Kidney (tissue), 14 donors: ENCODE results near the gene LPIN2. TPM values are rescaled to one million over a fixed set of nuclear protein-coding genes. Genes with fewer than 3 reads are reported as not detected.

ENCODE experiments used
- DNase-seq, 5 donors: peaks; one replicate each; pipeline ENCODE4 v3.0.0-alpha.2; 2013 to 2020
- FAIRE-seq: peaks from 2 replicates; lab custom pipeline; 2012; peaks lifted over from hg19 to GRCh38; lab: Jason Lieb, UNC
- H3K27ac ChIP-seq, 2 donors: one replicate each; pipeline ENCODE4 v1.7.0; 2013; ENCODE audit warnings: low read depth in 2 of 2, low read length in 2 of 2, inconsistent platforms in 1 of 2
- H3K27me3 ChIP-seq: one replicate; pipeline ENCODE4 v1.7.1; 2013; ENCODE audit warnings: low read length, inconsistent platforms; ENCODE audit not compliant: control insufficient read depth, insufficient read depth
- H3K36me3 ChIP-seq, 3 donors: one replicate each; pipeline versions ENCODE4 v1.7.0 to v1.7.1; 2013; ENCODE audit warnings: low read length in 3 of 3, control low read depth in 1 of 3, inconsistent platforms in 1 of 3; ENCODE audit not compliant: insufficient read depth in 3 of 3, control insufficient read depth in 2 of 3
- H3K4me1 ChIP-seq, 3 donors: one replicate each; pipeline versions ENCODE4 v1.7.0 to v1.7.1; 2013; ENCODE audit warnings: low read length in 3 of 3, inconsistent platforms in 1 of 3, low read depth in 1 of 3; ENCODE audit not compliant: control insufficient read depth in 2 of 3, insufficient read depth in 2 of 3
- H3K4me3 ChIP-seq, 3 donors: one replicate each; pipeline versions ENCODE4 v1.7.0 to v1.8.1; 2013; ENCODE audit warnings: low read length in 3 of 3, control low read depth in 1 of 3, inconsistent platforms in 1 of 3
- H3K9ac ChIP-seq, 3 donors: one replicate each; pipeline versions ENCODE4 v1.7.0 to v1.7.1; 2013; ENCODE audit warnings: low read length in 3 of 3, control low read depth in 1 of 3, inconsistent platforms in 1 of 3
- H3K9me3 ChIP-seq, 3 donors: one replicate each; pipeline versions ENCODE4 v1.7.0 to v1.7.1; 2013; ENCODE audit warnings: low read length in 3 of 3, control low read depth in 1 of 3, inconsistent platforms in 1 of 3; ENCODE audit not compliant: control insufficient read depth in 2 of 3, insufficient read depth in 1 of 3
- CTCF ChIP-seq: IDR thresholded peaks from 3 replicates; pipeline ENCODE4 v1.5.1; 2012; ENCODE audit warnings: mild to moderate bottlenecking, moderate library complexity, borderline replicate concordance; ENCODE audit not compliant: insufficient read depth; ENCODE audit errors: extremely low read depth
- intact Hi-C: fragments of 100-400 bp; cut with DNase I; formaldehyde crosslinking; loops from one replicate; pipeline ENCODE4 v1.11.1; 2022
- polyA plus RNA-seq: library from polyadenylated mRNA; stranded (reverse); fragments of 350-450 nt; fragmentation: Illumina TruSeq; extraction: RNeasy Lipid Tissue Mini Kit (QIAGEN cat#74804); gene quantifications from one replicate; pipeline ENCODE4 v1.2.3, GENCODE V29; 2014; ENCODE audit warnings: low read depth, low replicate concordance; ENCODE audit not compliant: insufficient read depth
- total RNA-seq: library from RNA; stranded (reverse); fragmentation: NEBNext Ultra II Directional; extraction: Animal tissue kit (Norgen Biotek cat#: 25700); gene quantifications from one replicate; pipeline ENCODE4 v1.2.1, GENCODE V29; 2021
- donor health status: control.
- donor health status: control.
- donor health status: control.
- donor health status: control.
- donor health status: control.
- donor health status: DM: yes; HTN: yes; CAD: no.
- donor health status: Normal renal cell carcinoma (clear cell type).

LPIN2 gene
- total and polyA plus RNA-seq, 2 donors from 2014 or later, result 14.3 to 52.3 TPM

GRCh38 chr18:2968606-2969005 is 44.3 kb downstream of the LPIN2 start:
- intact Hi-C loops, result no loop called here
- DNase-seq, result no peak
- Histone ChIP-seq H3K9ac (no peak overlapping the region), H3K4me1 (peaks cover 0 to 68% (median 31%) of the 10 kb centered on the region in 3 donors), H3K36me3 (no peaks in the 10 kb centered on the region), H3K27me3 (no peaks in the 10 kb centered on the region), H3K27ac (peak overlapping the region; percentile 58 to 97), H3K9me3 (no peaks in the 10 kb centered on the region), H3K4me3 (no peak overlapping the region)
- FAIRE-seq, result no peak
- no peak for TF ChIP-seq CTCF

- intact Hi-C loops, result no loop called here
- Histone ChIP-seq H3K4me3 (no peak overlapping the region), H3K4me1 (peaks cover 4 to 61% (median 33%) of the 10 kb centered on the region in 3 donors), H3K9me3 (no peaks in the 10 kb centered on the region), H3K9ac (no peak overlapping the region), H3K36me3 (no peaks in the 10 kb centered on the region), H3K27me3 (no peaks in the 10 kb centered on the region), H3K27ac (peak overlapping the region; percentile 58 to 97)
- FAIRE-seq, result no peak
- no peak for TF ChIP-seq CTCF
- no peak for DNase-seq
These were observed 45.1 kb downstream of the LPIN2 start for GRCh38 chr18:2967820-2968219.

GRCh38 chr18:2967357-2967756 is 45.6 kb downstream of the LPIN2 start:
- Histone ChIP-seq H3K27me3 (no peaks in the 10 kb centered on the region), H3K4me1 (peaks cover 4 to 61% (median 34%) of the 10 kb centered on the region in 3 donors), H3K9ac (no peak overlapping the region), H3K36me3 (no peaks in the 10 kb centered on the region), H3K27ac (peak overlapping the region; percentile 49 to 63), H3K9me3 (no peaks in the 10 kb centered on the region), H3K4me3 (no peak overlapping the region)
- FAIRE-seq, result no peak
- no peak for TF ChIP-seq CTCF
- intact Hi-C loops, result no loop called here
- DNase-seq, result no peak

GRCh38 chr18:2966560-2966959 is 46.4 kb downstream of the LPIN2 start:
- Histone ChIP-seq H3K27me3 (no peaks in the 10 kb centered on the region), H3K4me3 (no peak overlapping the region), H3K4me1 (peaks cover 4 to 64% (median 38%) of the 10 kb centered on the region in 3 donors), H3K36me3 (no peaks in the 10 kb centered on the region), H3K9me3 (no peaks in the 10 kb centered on the region), H3K27ac (peak overlapping the region; percentile 7 to 63), H3K9ac (no peak overlapping the region)
- FAIRE-seq, result no peak
- intact Hi-C loops, result no loop called here
- TF ChIP-seq CTCF, result no peak
- no peak for DNase-seq
